IMR-90 (cell line): ENCODE measurements around the gene CFDP1.

Experiments
- CEBPB ChIP-seq: IDR thresholded peaks from 2 replicates; pipeline ENCODE4 v1.6.1; 2012; ENCODE audit warnings: low read depth, low read length, improper control_type of control experiment
- CHD1 ChIP-seq: IDR thresholded peaks from 2 replicates; pipeline ENCODE4 v1.6.1; 2012; ENCODE audit warnings: low read depth, low read length, improper control_type of control experiment
- CTCF ChIP-seq: conservative IDR thresholded peaks from 2 replicates; pipeline ENCODE4 v1.5.1; 2012; ENCODE audit warnings: mild to moderate bottlenecking, low read depth, low read length, improper control_type of control experiment
- FOS ChIP-seq: fragments of 150-350 bp; IDR thresholded peaks from 2 replicates; pipeline ENCODE4 v1.6.1; 2016; ENCODE audit warnings: low read depth, low read length
- MAFK ChIP-seq: IDR thresholded peaks from 2 replicates; pipeline ENCODE4 v1.6.1; 2012; ENCODE audit warnings: low read depth, low read length, improper control_type of control experiment
- POLR2A ChIP-seq: IDR thresholded peaks from 2 replicates; pipeline ENCODE4 v1.6.1; 2012; ENCODE audit warnings: mild to moderate bottlenecking, low read depth, low read length
- RFX5 ChIP-seq: IDR thresholded peaks from 2 replicates; pipeline ENCODE4 v1.8.0; 2012; ENCODE audit warnings: low read depth, mild to moderate bottlenecking, low read length, moderate library complexity
- TF ChIP-seq, protein P1 (sequence below): fragments of 150-350 bp; IDR thresholded peaks from 2 replicates; pipeline ENCODE4 v1.6.1; 2016; ENCODE audit warnings: low read depth, mild to moderate bottlenecking, low read length, moderate library complexity, borderline replicate concordance

- no peak for TF ChIP-seq CTCF
- TF ChIP-seq RFX5, result no peak
- no peak for TF ChIP-seq FOS
- no peak for TF ChIP-seq POLR2A
- TF ChIP-seq CEBPB, result no peak
- no peak for TF ChIP-seq MAFK
- TF ChIP-seq CHD1, result no peak
- TF ChIP-seq, protein P1, sequence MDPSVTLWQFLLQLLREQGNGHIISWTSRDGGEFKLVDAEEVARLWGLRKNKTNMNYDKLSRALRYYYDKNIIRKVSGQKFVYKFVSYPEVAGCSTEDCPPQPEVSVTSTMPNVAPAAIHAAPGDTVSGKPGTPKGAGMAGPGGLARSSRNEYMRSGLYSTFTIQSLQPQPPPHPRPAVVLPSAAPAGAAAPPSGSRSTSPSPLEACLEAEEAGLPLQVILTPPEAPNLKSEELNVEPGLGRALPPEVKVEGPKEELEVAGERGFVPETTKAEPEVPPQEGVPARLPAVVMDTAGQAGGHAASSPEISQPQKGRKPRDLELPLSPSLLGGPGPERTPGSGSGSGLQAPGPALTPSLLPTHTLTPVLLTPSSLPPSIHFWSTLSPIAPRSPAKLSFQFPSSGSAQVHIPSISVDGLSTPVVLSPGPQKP, result no peak
Measured at GRCh38 chr16:75288181-75288580, 145.1 kb downstream of the CFDP1 start.
